Stimulated activated CD4-positive, alpha-beta T cell treated with anti-CD3 and anti-CD28 coated beads, TNF-alpha, amount 100 ng/mL, for 48 hours (primary cell): ENCODE measurements around the gene IL3.

Experiments
- DNase-seq, 3 donors: peaks; one replicate each; pipeline ENCODE4 v3.0.0-alpha.2; 2020; ENCODE audit warnings: low read depth in 3 of 3

IL3 gene

DNA sequence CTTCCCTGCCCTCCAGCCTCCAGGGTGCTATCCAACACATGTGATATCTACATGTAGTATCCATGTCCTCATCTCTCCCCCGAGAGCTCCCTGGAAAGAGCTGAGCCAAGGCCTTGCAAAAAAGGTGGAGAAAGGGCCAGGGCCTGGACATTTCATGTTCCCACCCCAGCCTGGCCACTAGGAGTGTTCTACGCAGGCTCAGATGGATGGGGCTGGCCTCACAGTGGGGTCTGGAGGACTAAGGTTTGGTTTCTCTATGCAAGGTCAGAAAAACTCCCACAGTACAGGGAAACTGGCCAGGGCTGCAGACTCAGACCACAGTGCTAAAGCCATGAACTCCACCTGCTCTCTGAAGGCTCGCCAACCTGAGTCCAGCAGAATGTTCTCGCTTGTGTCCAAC lies 11.6 kb downstream of the IL3 start:
- DNase-seq, result no peak

DNA sequence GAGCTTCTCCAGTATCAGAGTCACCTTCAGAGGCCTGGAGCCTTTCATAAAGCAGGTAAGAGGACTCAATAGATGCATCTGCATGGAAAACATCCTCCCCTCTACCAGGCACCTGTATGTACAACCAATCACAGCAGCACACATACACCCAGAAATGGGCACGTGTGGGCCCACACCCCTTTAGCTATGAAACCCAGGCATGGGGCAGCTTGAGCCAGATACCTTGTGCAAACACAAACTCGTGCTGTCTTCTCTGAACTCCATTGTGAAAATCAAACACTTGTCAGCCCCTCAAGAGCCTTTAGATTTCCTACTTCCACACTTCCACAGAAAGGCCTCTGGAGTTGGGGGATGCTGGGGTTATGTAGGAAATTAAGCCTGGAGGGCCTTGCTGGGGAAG lies 12.1 kb downstream of the IL3 start:
- DNase-seq, result no peak

DNA sequence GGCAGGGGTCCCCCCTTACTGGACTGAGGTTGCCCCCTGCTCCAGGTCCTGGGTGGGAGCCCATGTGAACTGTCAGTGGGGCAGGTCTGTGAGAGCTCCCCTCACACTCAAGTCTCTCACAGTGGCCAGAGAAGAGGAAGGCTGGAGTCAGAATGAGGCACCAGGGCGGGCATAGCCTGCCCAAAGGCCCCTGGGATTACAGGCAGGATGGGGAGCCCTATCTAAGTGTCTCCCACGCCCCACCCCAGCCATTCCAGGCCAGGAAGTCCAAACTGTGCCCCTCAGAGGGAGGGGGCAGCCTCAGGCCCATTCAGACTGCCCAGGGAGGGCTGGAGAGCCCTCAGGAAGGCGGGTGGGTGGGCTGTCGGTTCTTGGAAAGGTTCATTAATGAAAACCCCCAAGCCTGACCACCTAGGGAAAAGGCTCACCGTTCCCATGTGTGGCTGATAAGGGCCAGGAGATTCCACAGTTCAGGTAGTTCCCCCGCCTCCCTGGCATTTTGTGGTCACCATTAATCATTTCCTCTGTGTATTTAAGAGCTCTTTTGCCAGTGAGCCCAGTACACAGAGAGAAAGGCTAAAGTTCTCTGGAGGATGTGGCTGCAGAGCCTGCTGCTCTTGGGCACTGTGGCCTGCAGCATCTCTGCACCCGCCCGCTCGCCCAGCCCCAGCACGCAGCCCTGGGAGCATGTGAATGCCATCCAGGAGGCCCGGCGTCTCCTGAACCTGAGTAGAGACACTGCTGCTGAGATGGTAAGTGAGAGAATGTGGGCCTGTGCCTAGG lies 13.0 kb downstream of the IL3 start, which contains the start of gene CSF2:
Gene CSF2, plus strand, starts transcription at position 559 of the 783 bp plus-strand sequence. Its CDS starts 35 bp downstream, at position 594.
- no peak for DNase-seq

DNA sequence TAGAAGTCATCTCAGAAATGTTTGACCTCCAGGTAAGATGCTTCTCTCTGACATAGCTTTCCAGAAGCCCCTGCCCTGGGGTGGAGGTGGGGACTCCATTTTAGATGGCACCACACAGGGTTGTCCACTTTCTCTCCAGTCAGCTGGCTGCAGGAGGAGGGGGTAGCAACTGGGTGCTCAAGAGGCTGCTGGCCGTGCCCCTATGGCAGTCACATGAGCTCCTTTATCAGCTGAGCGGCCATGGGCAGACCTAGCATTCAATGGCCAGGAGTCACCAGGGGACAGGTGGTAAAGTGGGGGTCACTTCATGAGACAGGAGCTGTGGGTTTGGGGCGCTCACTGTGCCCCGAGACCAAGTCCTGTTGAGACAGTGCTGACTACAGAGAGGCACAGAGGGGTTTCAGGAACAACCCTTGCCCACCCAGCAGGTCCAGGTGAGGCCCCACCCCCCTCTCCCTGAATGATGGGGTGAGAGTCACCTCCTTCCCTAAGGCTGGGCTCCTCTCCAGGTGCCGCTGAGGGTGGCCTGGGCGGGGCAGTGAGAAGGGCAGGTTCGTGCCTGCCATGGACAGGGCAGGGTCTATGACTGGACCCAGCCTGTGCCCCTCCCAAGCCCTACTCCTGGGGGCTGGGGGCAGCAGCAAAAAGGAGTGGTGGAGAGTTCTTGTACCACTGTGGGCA lies 13.8 kb downstream of the IL3 start:
- no peak for DNase-seq

DNA sequence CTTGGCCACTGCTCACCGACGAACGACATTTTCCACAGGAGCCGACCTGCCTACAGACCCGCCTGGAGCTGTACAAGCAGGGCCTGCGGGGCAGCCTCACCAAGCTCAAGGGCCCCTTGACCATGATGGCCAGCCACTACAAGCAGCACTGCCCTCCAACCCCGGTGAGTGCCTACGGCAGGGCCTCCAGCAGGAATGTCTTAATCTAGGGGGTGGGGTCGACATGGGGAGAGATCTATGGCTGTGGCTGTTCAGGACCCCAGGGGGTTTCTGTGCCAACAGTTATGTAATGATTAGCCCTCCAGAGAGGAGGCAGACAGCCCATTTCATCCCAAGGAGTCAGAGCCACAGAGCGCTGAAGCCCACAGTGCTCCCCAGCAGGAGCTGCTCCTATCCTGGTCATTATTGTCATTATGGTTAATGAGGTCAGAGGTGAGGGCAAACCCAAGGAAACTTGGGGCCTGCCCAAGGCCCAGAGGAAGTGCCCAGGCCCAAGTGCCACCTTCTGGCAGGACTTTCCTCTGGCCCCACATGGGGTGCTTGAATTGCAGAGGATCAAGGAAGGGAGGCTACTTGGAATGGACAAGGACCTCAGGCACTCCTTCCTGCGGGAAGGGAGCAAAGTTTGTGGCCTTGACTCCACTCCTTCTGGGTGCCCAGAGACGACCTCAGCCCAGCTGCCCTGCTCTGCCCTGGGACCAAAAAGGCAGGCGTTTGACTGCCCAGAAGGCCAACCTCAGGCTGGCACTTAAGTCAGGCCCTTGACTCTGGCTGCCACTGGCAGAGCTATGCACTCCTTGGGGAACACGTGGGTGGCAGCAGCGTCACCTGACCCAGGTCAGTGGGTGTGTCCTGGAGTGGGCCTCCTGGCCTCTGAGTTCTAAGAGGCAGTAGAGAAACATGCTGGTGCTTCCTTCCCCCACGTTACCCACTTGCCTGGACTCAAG lies 14.6 kb downstream of the IL3 start:
- no peak for DNase-seq

DNA sequence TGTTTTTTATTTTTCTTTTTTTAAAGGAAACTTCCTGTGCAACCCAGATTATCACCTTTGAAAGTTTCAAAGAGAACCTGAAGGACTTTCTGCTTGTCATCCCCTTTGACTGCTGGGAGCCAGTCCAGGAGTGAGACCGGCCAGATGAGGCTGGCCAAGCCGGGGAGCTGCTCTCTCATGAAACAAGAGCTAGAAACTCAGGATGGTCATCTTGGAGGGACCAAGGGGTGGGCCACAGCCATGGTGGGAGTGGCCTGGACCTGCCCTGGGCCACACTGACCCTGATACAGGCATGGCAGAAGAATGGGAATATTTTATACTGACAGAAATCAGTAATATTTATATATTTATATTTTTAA lies 15.2 kb downstream of the IL3 start:
- DNase-seq, result no peak

DNA sequence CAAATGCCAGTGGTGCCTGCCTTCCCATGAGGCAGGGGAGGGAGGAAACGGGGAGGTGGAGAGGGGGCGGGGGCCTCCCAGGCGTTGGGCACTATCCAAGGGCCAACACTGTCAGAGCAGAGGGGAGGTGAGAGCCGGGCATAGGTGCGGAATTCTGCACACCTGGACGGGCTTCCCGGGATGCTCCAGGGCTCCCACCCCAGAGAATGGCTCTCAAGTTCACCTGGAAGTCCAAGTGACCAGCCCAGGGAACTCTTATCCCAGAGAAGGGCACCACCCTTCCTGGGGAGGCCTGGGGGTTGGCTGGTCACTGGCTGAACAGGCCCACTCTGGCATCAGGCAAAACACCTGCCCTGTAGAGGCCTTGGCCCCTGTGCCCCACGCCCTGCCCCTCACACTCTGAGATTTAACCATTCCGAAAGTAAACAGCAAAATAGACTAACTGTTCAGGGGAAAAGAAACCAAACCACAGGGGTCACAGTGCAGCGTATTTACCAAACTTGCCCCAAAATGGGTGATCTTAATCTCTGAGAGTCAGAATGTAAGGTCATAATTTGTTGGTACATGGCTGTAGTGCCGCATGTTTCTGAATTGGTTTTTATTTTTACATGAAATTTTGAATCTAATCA lies 15.9 kb downstream of the IL3 start:
- DNase-seq, result no peak

DNA sequence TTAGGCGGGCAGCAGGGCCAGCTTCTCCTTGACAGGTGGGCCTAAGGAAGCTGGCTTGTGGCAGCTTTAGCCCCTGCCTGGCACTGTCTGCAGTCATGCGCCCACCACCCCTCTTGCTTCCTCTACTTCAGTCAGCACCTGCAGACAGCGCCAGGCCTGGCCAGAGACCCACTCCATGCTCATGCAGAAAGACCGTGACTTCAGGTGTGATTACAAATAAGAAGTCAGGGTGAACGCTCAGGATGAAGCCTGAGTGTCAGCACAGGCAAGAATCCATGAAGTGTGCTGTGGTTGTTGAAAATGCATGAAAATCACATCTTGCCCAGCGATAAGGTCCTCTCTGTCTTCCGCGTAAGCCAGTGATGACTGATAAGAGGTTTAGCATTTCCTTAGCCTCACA lies 16.5 kb downstream of the IL3 start:
- DNase-seq, result no peak

DNA sequence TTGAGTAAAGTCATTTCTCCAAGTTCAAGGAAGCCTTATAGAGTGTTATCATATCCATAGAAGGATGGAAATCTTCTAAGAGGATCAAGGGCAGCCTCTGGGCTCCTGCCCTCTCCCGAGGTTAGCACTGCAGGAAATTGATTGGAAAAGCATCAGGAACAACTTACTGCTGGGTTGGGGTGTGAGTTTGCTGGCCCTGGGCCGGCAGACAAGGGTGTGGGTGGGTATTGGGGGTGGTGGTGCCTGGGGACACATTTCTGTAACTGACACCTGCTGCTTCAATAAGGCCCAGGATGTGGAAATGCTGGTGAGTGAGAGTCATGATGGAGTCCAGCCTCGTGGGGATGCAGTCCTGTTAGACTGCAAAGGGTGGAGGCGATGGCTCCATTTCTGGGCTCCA lies 18.6 kb downstream of the IL3 start:
- DNase-seq, result no peak

DNA sequence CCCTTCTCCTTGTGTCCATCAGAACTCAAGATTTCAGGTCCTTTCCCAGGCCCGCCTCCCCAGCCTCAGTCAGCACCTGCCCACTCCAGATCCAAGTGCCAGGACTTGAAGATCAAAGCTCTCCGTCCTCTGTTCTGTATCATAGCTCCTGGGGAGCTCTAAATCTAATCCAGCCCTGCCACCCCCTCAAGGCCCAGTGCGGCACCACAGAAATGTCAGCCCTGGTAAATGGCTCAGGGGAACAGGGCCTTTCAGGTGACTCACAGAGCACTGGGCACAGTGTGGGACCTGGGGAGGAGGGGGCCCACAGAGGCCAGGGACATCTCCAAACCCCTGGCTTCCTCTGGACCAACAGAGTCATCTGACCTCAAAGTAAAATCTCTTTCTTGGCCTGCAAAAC lies 19.2 kb downstream of the IL3 start:
- DNase-seq, result no peak

DNA sequence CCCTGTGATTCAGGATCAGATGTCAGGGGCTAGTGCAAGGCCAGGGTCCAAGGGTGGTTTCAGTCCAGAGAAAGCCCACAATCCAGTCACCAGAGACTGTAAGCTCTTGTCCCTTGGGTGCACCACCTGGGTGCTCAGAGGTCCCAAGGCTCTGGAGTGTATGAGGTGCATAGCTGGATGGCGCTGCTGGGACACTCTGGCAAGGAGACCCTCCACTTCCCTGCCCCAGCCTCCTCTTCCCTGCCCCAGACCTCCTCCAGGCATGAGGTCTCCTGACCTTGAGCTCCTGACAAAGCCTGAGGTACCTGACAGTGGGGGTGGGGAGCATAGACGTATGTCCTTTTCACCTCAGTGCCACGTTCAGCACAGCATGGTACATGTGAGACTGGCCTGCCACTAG lies 20.1 kb downstream of the IL3 start:
- DNase-seq, result no peak

DNA sequence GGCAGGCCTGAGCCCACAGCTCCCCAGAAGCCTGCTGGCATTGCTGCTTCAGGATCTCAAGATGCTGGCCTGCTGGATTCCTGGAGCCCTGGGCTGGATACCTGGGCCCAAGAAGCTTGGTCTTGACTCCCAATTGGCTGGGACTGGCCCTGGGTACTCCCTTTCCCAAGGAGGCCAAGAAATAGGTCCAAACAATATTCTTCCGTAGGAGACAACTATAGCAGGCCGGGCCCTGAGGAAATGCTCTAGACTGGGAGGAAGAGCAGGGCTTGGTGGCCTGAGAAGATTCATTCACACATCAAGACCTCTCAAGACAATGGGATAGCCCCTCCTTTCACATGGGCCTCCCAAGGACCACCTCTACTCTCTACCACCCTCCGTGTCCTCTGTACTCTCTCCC lies 21.0 kb downstream of the IL3 start:
- DNase-seq, result no peak

DNA sequence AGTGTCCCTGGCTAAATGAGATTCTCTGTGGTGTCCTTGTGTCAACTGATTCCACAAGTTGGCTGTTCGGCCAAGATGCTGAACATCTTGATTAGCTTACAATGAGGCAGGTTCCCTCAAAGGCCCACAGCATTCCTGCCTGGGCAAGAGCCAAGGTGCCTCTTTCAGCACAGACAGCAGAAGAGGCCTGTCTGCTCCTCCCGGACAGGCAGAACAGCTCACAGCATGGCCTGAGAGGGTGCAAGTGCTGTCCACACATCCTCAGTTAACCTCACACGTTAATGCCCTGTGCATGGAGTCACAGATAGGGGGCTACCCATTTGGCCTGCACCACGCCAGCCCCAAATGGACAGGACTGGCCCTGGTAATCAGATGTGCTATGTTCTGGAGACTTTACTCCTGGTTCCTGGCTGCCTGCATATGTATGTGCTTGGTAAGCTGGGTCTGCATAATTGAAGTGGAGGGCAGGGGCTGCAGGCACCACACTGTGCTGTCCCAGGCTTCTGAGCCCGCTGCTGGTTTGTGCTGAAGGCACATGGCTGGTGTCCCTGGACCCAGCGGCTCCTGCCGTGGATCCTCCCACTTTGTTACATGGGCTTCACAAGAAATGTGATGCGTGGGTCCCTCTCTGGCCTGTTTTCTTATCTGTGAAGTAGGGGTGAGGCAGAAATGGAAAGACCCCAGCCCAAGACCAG lies 22.0 kb downstream of the IL3 start:
- DNase-seq, result no peak

DNA sequence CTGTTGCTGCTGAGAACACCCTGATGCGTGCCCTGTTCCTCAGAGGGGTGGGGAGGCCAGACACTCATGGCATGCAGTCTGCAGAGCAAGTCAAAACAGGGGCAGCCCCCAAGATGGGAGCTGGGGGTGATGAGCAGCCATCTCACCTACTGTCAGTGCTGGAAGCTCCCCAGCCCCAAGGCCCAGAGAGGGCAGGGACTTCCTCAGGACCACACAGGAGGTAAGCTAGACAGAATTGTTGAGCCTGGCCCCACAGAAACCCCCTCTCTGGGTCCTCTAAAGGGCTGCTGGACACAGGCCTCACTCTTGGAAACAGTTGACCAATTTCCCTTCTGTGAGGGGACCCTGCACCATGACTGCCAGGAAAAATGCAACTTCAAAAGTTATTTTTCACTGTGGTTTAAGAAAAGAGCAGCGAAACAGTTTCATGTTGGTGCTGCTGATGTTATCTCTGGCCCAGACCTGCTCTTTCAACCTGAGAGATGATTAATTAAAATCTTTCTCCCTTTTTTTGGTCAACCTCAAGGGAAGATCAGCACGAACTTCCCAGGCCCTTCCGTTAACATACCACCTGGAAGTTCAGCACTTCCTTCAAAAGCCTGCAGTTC lies 22.7 kb downstream of the IL3 start:
- DNase-seq, result peak in 1 of 3 donors; percentile 57

DNA sequence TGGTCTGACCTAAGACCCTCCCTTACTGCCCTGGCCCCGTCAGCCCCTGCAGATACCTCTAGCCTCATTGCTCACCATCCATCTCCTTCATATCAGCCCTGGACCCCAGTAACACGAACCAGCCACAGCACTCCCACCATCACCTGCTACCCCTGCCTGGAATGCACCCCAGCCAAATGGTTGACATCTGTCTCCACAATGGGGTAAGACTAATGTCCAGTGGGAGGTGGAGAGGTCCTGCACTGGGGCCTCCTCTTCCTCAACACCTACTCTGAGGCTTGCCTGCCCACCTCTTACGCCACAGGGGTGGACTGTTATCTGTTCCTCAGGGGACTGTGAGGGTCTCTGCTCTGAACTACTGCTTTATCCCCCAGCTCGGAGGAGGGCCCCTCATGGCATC lies 25.2 kb downstream of the IL3 start:
- no peak for DNase-seq

DNA sequence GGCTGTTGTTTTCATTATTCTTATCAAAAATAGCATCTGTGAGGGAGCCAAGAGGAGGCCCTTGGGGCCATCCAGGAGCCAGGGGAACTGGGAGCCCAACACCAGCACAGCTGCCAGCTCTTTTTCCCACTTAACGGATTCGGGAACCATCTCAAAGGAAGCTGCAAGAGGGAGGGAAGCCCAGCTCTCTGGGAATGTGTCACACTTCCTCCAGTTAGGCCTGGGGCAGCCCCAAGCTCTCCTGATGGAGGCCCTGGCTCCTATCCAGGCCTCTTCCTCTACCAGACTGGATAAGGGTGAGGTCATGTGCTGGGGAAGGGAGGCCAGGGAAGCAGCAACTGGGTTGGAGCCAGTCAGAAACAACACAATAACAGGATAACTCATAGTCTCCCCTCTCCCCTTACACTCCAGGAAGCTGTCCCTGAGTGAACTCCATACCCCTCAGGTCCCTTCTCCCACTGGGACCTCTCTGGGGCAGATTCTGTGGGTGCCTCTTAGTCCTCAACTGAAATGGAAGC lies 25.9 kb downstream of the IL3 start:
- DNase-seq, result no peak

DNA sequence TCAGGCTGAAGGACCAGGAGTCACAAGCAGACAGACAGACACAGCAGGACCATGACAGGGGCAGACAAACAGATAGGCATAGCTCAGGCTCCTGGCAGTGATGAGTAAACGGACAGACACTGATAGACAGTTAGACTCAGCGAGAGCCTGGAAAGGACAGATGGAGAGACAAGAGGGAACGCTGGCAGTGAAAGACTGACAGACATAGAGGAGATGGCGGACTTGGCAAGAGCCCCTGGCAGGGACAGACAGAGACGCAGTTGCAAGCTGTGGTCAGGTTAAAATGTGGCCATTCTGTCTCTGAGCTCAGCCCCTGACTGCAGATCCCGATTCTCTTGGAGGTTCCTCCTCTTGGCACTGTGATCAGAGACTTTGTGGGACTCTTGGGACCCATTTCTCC lies 26.7 kb downstream of the IL3 start:
- no peak for DNase-seq

DNA sequence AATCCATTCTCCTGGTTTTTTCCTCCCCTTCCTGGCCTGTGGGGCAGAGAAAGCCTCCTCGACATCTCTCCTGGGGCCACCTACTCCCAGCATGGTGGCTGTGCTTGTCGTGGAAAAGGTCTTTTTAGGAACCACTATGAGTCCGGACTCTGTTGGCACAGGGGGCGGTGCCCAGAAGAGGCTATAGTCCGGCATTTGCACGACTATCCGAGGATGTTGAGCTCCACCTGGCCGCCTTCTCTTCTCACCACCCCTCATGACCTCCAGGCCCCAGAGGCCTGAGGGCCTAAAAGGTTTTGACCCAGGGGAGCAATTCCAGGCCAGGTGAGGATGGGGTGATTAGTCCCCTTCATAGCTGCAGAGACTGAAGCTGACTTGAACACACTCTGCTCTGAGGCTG lies 27.2 kb downstream of the IL3 start:
- DNase-seq, result no peak

DNA sequence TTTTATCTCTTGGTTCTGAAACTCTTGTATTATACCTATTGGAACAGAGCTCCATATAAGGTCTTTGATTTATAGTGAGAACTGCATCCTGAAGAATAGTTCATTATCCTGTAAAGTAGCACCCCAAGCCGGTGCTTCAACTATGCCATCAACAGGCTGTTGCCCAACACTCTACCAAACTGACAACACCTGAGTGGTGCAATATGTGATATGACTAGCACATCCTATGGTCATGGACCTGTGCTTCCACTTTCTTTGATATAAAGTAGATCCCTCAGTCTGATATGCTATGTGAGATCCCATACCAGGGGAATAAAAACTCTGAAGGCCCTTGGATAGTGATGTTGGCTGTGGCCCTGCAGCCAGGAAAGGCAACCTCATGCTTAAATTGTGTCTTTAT lies 28.9 kb downstream of the IL3 start:
- no peak for DNase-seq

DNA sequence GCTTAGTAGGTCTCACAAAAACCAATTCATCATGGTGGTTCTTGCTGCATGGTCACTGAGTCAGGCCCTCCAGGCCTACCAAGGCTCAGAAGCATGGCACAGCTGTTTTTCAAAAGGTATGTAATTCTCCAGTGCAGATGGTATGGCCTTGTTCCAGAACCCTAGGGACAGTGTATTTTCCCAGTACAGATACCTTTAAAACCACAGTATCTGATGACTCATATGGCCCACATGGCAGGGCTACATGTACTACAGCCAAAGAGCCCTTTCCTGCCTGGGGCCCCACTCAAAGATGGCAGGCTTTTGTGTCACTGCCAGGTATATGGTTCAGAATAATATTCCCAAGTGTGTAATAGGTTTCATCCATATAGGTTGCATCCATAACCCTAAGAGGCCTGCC lies 29.7 kb downstream of the IL3 start:
- no peak for DNase-seq

DNA sequence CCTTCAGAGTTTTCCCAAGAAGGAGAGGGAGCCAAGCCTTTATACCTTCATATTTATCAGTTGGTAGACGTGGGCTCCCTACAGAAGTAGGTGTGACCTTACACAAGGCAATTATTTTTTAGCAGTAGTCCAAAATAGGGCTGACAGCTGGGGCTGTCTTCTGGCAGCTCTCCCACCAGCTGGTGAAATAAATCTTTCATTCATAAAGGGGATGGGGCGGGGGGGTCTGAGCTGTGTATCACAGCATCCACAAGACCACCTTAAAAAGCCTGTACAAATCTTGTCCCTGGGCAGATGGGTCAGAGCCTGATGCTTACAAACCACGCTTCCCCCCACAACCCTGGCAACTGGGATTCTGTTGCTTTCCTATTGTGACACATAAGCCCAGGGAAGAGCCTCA lies 32.8 kb downstream of the IL3 start:
- no peak for DNase-seq
